ENCODE results near the gene AGBL1.

DNA sequence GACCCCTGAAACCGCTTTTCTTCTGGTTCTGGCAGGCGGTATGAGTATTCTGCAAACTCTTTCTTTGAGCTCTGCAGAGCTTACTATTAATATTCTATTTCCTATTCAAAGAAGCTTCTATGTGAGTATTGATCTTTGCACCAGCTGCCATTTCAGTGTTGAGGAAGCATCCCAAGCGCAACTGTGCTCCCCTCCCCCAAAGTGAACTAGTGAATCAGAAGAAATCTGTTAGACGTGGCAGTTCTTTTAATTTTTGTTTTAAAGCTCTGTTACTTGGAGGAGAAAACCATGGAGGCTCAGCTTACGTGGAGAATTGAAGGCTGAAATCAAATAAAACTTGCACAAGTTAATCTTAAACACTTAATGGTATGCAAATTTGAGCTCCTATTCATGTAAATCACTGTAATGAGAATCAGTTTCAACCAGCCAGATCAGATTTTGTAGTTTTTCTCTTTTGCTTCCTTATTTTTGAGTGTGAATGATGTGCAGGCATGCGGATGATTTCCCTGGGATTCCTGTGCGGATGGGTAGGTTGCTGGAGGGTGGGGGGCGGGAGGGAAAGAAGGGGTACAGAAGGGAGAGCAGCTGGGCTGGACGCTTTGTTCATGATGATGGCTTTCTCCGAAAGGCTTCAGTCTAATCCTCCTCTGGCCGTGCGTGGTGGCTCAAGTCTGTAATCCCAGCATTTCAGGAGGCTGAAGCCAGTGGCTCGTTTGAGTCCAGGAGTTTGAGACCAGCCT, 16.1 kb upstream of the AGBL1 start:
- TF ChIP-seq, protein P1, sequence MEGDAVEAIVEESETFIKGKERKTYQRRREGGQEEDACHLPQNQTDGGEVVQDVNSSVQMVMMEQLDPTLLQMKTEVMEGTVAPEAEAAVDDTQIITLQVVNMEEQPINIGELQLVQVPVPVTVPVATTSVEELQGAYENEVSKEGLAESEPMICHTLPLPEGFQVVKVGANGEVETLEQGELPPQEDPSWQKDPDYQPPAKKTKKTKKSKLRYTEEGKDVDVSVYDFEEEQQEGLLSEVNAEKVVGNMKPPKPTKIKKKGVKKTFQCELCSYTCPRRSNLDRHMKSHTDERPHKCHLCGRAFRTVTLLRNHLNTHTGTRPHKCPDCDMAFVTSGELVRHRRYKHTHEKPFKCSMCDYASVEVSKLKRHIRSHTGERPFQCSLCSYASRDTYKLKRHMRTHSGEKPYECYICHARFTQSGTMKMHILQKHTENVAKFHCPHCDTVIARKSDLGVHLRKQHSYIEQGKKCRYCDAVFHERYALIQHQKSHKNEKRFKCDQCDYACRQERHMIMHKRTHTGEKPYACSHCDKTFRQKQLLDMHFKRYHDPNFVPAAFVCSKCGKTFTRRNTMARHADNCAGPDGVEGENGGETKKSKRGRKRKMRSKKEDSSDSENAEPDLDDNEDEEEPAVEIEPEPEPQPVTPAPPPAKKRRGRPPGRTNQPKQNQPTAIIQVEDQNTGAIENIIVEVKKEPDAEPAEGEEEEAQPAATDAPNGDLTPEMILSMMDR (IDR thresholded peaks at IDR 0.05; ENCODE audit: borderline replicate concordance, extremely low read depth, low read length, poor library complexity, severe bottlenecking) = no peak
- no peak for TF ChIP-seq EZH2 (IDR thresholded peaks at IDR 0.05; ENCODE audit: borderline replicate concordance, low read depth, low read length, severe bottlenecking)

Measured in DND-41 (cell line).